Gastrocnemius medialis (tissue), 4 donors: ENCODE results near the gene FERD3L. TPM values are rescaled to one million over a fixed set of nuclear protein-coding genes. Genes with fewer than 3 reads are reported as not detected.

ENCODE experiments used
- ATAC-seq, 2 donors: fragments of 150-250 bp; one replicate each; pipeline ENCODE4 v1.9.1; 2016
- DNase-seq, 2 donors: peaks; one replicate each; pipeline ENCODE4 v3.0.0-alpha.2; 2019
- H3K27ac ChIP-seq, 4 donors: fragments of 200-600 bp; sonication (generic); 1 replicate in 1 of 4; 2 replicates in 3 of 4; pipeline ENCODE4 v1.5.1; 2016 to 2018; ENCODE audit warnings: mild to moderate bottlenecking in 2 of 4, moderate library complexity in 1 of 4
- H3K27me3 ChIP-seq, 3 donors: fragments of 200-600 bp; sonication (generic) in 2 of 3; 1 replicate in 1 of 3; 2 replicates in 2 of 3; pipeline versions ENCODE4 v1.5.1 to v1.6.0; 2016 to 2019; ENCODE audit warnings: mild to moderate bottlenecking in 1 of 3, moderate library complexity in 1 of 3
- H3K36me3 ChIP-seq, 2 donors: fragments of 200-600 bp; sonication (generic) in 1 of 2; one replicate each; pipeline ENCODE4 v1.5.1; 2017 to 2018
- H3K4me1 ChIP-seq, 2 donors: fragments of 200-600 bp; sonication (generic) in 1 of 2; one replicate each; pipeline ENCODE4 v1.5.1; 2016 to 2017; ENCODE audit warnings: mild to moderate bottlenecking in 2 of 2
- H3K4me3 ChIP-seq, 4 donors: fragments of 200-600 bp; sonication (generic) in 3 of 4; 1 replicate in 1 of 4; 2 replicates in 3 of 4; pipeline ENCODE4 v1.5.1; 2016 to 2019; ENCODE audit warnings: mild to moderate bottlenecking in 2 of 4
- H3K9me3 ChIP-seq, 3 donors: fragments of 200-600 bp; sonication (generic) in 2 of 3; 1 replicate in 1 of 3; 2 replicates in 2 of 3; pipeline ENCODE4 v1.5.1; 2016 to 2019
- CTCF ChIP-seq, 5 experiments: fragments of 450-650 bp in 3 of 5; fragments of 200-600 bp in 2 of 5; sonication (generic) in 2 of 5; IDR thresholded peaks in 4 of 5; conservative IDR thresholded peaks in 1 of 5; 1 replicate in 4 of 5; 2 replicates in 1 of 5; pipeline ENCODE4 v1.5.1; 2016 to 2019; ENCODE audit warnings: antibody characterized with exemption in 5 of 5, mild to moderate bottlenecking in 3 of 5, moderate library complexity in 3 of 5
- POLR2A ChIP-seq, 2 donors: fragments of 450-650 bp; IDR thresholded peaks; one replicate each; pipeline ENCODE4 v1.6.1; 2017; ENCODE audit warnings: antibody characterized with exemption in 2 of 2, mild to moderate bottlenecking in 2 of 2, moderate library complexity in 2 of 2
- in situ Hi-C, 4 donors: fragments of 200-750 bp; cut with MboI; loops; one replicate each; pipeline versions ENCODE4 v1.15.0 to v1.8.0; 2017; ENCODE audit warnings: low sequenced_read_pairs in 4 of 4
- intact Hi-C: fragments of 100-400 bp; cut with DNase I; formaldehyde crosslinking; loops from one replicate; pipeline ENCODE4 v1.15.1; 2023; ENCODE audit warnings: low total_unique reads
- total RNA-seq, 4 donors: library from RNA; depleted of rRNA; stranded (reverse); fragments of >200 nt; gene quantifications; one replicate each; pipeline versions ENCODE4 v1.1.0 to v1.2.3, GENCODE V29; 2016

Gene FERD3L
- total RNA-seq, 4 donors from 2014 or later = not detected

GRCh38 chr7:19128856-19129255, 16.4 kb downstream of the FERD3L start:
- ATAC-seq (no peak), DNase-seq (no peak)
- Histone ChIP-seq H3K27me3 (no peaks in the 10 kb centered on the region), H3K27ac (no peak overlapping the region), H3K36me3 (no peaks in the 10 kb centered on the region), H3K9me3 (no peaks in the 10 kb centered on the region), H3K4me1 (no peaks in the 10 kb centered on the region), H3K4me3 (no peak overlapping the region)
- no peak for TF ChIP-seq POLR2A (IDR thresholded peaks at IDR 0.05)
- TF ChIP-seq CTCF (IDR thresholded peaks at IDR 0.05 in 4 of 5, conservative IDR thresholded peaks at IDR 0.05 in 1 of 5) = no peak
- in situ Hi-C loops = no loop called here
- intact Hi-C loops = loop anchor here (10.0 kb wide), 1 partner anchor 536 kb away; no protein-coding TSS in a partner anchor

GRCh38 chr7:19121977-19122588, 23.1 kb downstream of the FERD3L start:
- in situ Hi-C loops (no loop called here), intact Hi-C loops (loop anchor here (10.0 kb wide), 1 partner anchor 543 kb away; no protein-coding TSS in a partner anchor)
- H3K9me3 ChIP-seq = no peaks in the 10 kb centered on the region

GRCh38 chr7:19119870-19120486, 25.2 kb downstream of the FERD3L start:
- H3K4me1 ChIP-seq = peaks cover 0 to 15% of the 10 kb centered on the region in 2 donors
- no peaks in the 10 kb centered on the region for H3K36me3 ChIP-seq
- intact Hi-C loops = loop anchor here (5.0 to 10.0 kb wide), 2 partner anchors 502 to 545 kb away; no protein-coding TSS in a partner anchor
- H3K9me3 ChIP-seq = no peaks in the 10 kb centered on the region
- TF ChIP-seq POLR2A (IDR thresholded peaks at IDR 0.05) (no peak), CTCF (IDR thresholded peaks at IDR 0.05 in 4 of 5, conservative IDR thresholded peaks at IDR 0.05 in 1 of 5) (no peak)
- in situ Hi-C loops = no loop called here
- peaks cover 51 to 63% (median 61%) of the 10 kb centered on the region in 3 donors for H3K27me3 ChIP-seq
- no peak for ATAC-seq
- H3K27ac ChIP-seq = no peak overlapping the region
- no peak for DNase-seq
- H3K4me3 ChIP-seq = no peak overlapping the region

More at GRCh38 chr7:19121977-19122588, 23.1 kb downstream of the FERD3L start:
- TF ChIP-seq POLR2A (IDR thresholded peaks at IDR 0.05) (no peak), CTCF (IDR thresholded peaks at IDR 0.05 in 4 of 5, conservative IDR thresholded peaks at IDR 0.05 in 1 of 5) (peak in 2 of 5 experiments; percentile 26 to 28)
- Histone ChIP-seq H3K4me3 (no peak overlapping the region), H3K4me1 (peaks cover 0 to 10% of the 10 kb centered on the region in 2 donors), H3K27me3 (peaks cover 43 to 44% (median 43%) of the 10 kb centered on the region in 3 donors), H3K36me3 (no peaks in the 10 kb centered on the region), H3K27ac (no peak overlapping the region)
- DNase-seq (no peak), ATAC-seq (no peak)

- Histone ChIP-seq H3K36me3 (no peaks in the 10 kb centered on the region), H3K4me3 (no peak overlapping the region), H3K27me3 (peaks cover 57 to 69% (median 67%) of the 10 kb centered on the region in 3 donors), H3K4me1 (peaks cover 0 to 15% of the 10 kb centered on the region in 2 donors), H3K9me3 (no peaks in the 10 kb centered on the region), H3K27ac (no peak overlapping the region)
- in situ Hi-C loops = no loop called here
- no peak for DNase-seq
- intact Hi-C loops = loop anchor here (5.0 kb wide), 1 partner anchor 503 kb away; no protein-coding TSS in a partner anchor
- TF ChIP-seq CTCF (IDR thresholded peaks at IDR 0.05 in 4 of 5, conservative IDR thresholded peaks at IDR 0.05 in 1 of 5) (no peak), POLR2A (IDR thresholded peaks at IDR 0.05) (no peak)
- ATAC-seq = no peak
These were observed 25.8 kb downstream of the FERD3L start for GRCh38 chr7:19119372-19119771.
